ENCODE measurements around the gene MYLK2. TPM values are rescaled to one million over a fixed set of nuclear protein-coding genes. Genes with fewer than 3 reads are reported as not detected.
"Not testable (repeated sequence)": the region's sequence is repeated elsewhere in the genome, so short reads cannot be mapped to it uniquely, and the experiment has no call there.

Gene MYLK2
- total RNA-seq, 1 donor from 2014 or later = not detected

GRCh38 chr20:31811198-31811597 is 8.0 kb upstream of the MYLK2 start:
- H3K4me3 ChIP-seq = no peak overlapping the region
- intact Hi-C loops (cut with DNase I) = no loop called here
- no peak for TF ChIP-seq CTCF (IDR thresholded peaks at IDR 0.05)
- ATAC-seq (no peak), DNase-seq (no peak)
- H3K9me3 ChIP-seq = no peaks in the 10 kb centered on the region
- no peaks in the 10 kb centered on the region for H3K36me3 ChIP-seq
- no peak overlapping the region for H3K27ac ChIP-seq
- H3K4me1 ChIP-seq = peaks cover 11% of the 10 kb centered on the region
- no peaks in the 10 kb centered on the region for H3K27me3 ChIP-seq

GRCh38 chr20:31811796-31812728 is 7.1 kb upstream of the MYLK2 start:
- H3K4me1 ChIP-seq = peaks cover 11% of the 10 kb centered on the region
- DNase-seq (no peak), ATAC-seq (no peak)
- H3K9me3 ChIP-seq = no peaks in the 10 kb centered on the region
- no peak overlapping the region for H3K4me3 ChIP-seq
- intact Hi-C loops (cut with DNase I) = no loop called here
- H3K27me3 ChIP-seq = no peaks in the 10 kb centered on the region
- no peak overlapping the region for H3K27ac ChIP-seq
- no peak for TF ChIP-seq CTCF (IDR thresholded peaks at IDR 0.05)
- no peaks in the 10 kb centered on the region for H3K36me3 ChIP-seq

- DNase-seq (no peak), ATAC-seq (no peak)
- H3K27me3 ChIP-seq = no peaks in the 10 kb centered on the region
- no peaks in the 10 kb centered on the region for H3K9me3 ChIP-seq
- intact Hi-C loops (cut with DNase I) = no loop called here
- no peaks in the 10 kb centered on the region for H3K36me3 ChIP-seq
- H3K4me3 ChIP-seq = no peak overlapping the region
- H3K27ac ChIP-seq = no peak overlapping the region
- TF ChIP-seq CTCF (IDR thresholded peaks at IDR 0.05) = no peak
- peaks cover 11% of the 10 kb centered on the region for H3K4me1 ChIP-seq
Measured at GRCh38 chr20:31813611-31814010, 5.5 kb upstream of the MYLK2 start.

- not testable (repeated sequence) for H3K4me3 ChIP-seq
Measured at GRCh38 chr20:31814142-31814541, 5.0 kb upstream of the MYLK2 start.

GRCh38 chr20:31815408-31816188 is 3.6 kb upstream of the MYLK2 start:
- ATAC-seq = peak; percentile 67
- no peak overlapping the region for H3K27ac ChIP-seq

More at GRCh38 chr20:31814142-31814541, 5.0 kb upstream of the MYLK2 start:
- DNase-seq; intact Hi-C loops (cut with DNase I); H3K27me3 ChIP-seq; H3K27ac ChIP-seq; H3K36me3 ChIP-seq; H3K9me3 ChIP-seq; ATAC-seq: not testable (repeated sequence)
- H3K4me1 ChIP-seq = peaks cover 11% of the 10 kb centered on the region

More at GRCh38 chr20:31815408-31816188, 3.6 kb upstream of the MYLK2 start:
- no peak for DNase-seq
- Histone ChIP-seq H3K4me1 (peaks cover 11% of the 10 kb centered on the region), H3K27me3 (no peaks in the 10 kb centered on the region), H3K4me3 (no peak overlapping the region), H3K36me3 (no peaks in the 10 kb centered on the region), H3K9me3 (no peaks in the 10 kb centered on the region)
- no peak for TF ChIP-seq CTCF (IDR thresholded peaks at IDR 0.05)
- intact Hi-C loops (cut with DNase I) = no loop called here
